Ishikawa (cell line): ENCODE results near the gene ACOX3.

ENCODE experiments used
- CEBPB ChIP-seq: IDR thresholded peaks from 2 replicates; pipeline ENCODE4 v1.6.1; 2012
- CREB1 ChIP-seq: IDR thresholded peaks from 2 replicates; pipeline ENCODE4 v1.6.1; 2012; ENCODE audit warnings: low read depth
- EGR1 ChIP-seq: IDR thresholded peaks from 2 replicates; pipeline ENCODE4 v1.6.1; 2012
- EP300 ChIP-seq: IDR thresholded peaks from 2 replicates; pipeline ENCODE4 v1.6.1; 2012; ENCODE audit warnings: borderline replicate concordance
- FOXM1 ChIP-seq: IDR thresholded peaks from 2 replicates; pipeline ENCODE4 v1.6.1; 2012; ENCODE audit warnings: low read depth, borderline replicate concordance
- MAX ChIP-seq: IDR thresholded peaks from 2 replicates; pipeline ENCODE4 v1.6.1; 2012
- NFIC ChIP-seq: IDR thresholded peaks from 2 replicates; pipeline ENCODE4 v1.6.1; 2012
- RAD21 ChIP-seq: IDR thresholded peaks from 2 replicates; pipeline ENCODE4 v1.6.1; 2012; ENCODE audit warnings: low read depth
- REST ChIP-seq: IDR thresholded peaks from 2 replicates; pipeline ENCODE4 v1.6.1; 2012; ENCODE audit warnings: low read depth, mild to moderate bottlenecking
- TAF1 ChIP-seq: IDR thresholded peaks from 2 replicates; pipeline ENCODE4 v1.6.1; 2012; ENCODE audit warnings: low read depth, mild to moderate bottlenecking
- TCF12 ChIP-seq: IDR thresholded peaks from 2 replicates; pipeline ENCODE4 v1.6.1; 2012; ENCODE audit warnings: low read depth
- TEAD4 ChIP-seq: IDR thresholded peaks from 2 replicates; pipeline ENCODE4 v1.6.1; 2012
- USF1 ChIP-seq: IDR thresholded peaks from 2 replicates; pipeline ENCODE4 v1.6.1; 2012
- YY1 ChIP-seq: IDR thresholded peaks from 2 replicates; pipeline ENCODE4 v1.6.1; 2012; ENCODE audit warnings: low read depth
- ZBTB7A ChIP-seq: IDR thresholded peaks from 2 replicates; pipeline ENCODE4 v1.6.1; 2012; ENCODE audit warnings: low read depth

ACOX3 gene

GRCh38 chr4:8351931-8352367 lies 88.6 kb downstream of the ACOX3 start:
- TF ChIP-seq FOXM1, result no peak
- TF ChIP-seq TEAD4, result no peak
- no peak for TF ChIP-seq RAD21
- TF ChIP-seq TCF12, result no peak
- TF ChIP-seq YY1, result no peak
- no peak for TF ChIP-seq EP300
- TF ChIP-seq NFIC, result no peak
- no peak for TF ChIP-seq REST
- no peak for TF ChIP-seq ZBTB7A
- no peak for TF ChIP-seq CEBPB
- TF ChIP-seq TAF1, result no peak
- no peak for TF ChIP-seq EGR1
- TF ChIP-seq USF1, result no peak
- TF ChIP-seq CREB1, result no peak
- TF ChIP-seq MAX, result no peak

GRCh38 chr4:8350841-8351461 lies 89.6 kb downstream of the ACOX3 start:
- TF ChIP-seq ZBTB7A, result no peak
- no peak for TF ChIP-seq TEAD4
- no peak for TF ChIP-seq USF1
- TF ChIP-seq EGR1, result no peak
- no peak for TF ChIP-seq YY1
- TF ChIP-seq NFIC, result no peak

GRCh38 chr4:8350352-8350751 lies 90.2 kb downstream of the ACOX3 start:
- no peak for TF ChIP-seq RAD21
- no peak for TF ChIP-seq USF1
- TF ChIP-seq ZBTB7A, result no peak
- TF ChIP-seq CEBPB, result no peak
- TF ChIP-seq CREB1, result no peak
- TF ChIP-seq MAX, result no peak
- TF ChIP-seq TCF12, result no peak
- no peak for TF ChIP-seq FOXM1
- TF ChIP-seq EP300, result no peak
- no peak for TF ChIP-seq TEAD4
- TF ChIP-seq EGR1, result no peak

- TF ChIP-seq EGR1 (no peak), NFIC (no peak), TCF12 (no peak), REST (no peak), MAX (no peak), TAF1 (no peak), ZBTB7A (no peak), USF1 (no peak), CREB1 (no peak), YY1 (no peak)
Observed at GRCh38 chr4:8349664-8350236, 90.8 kb downstream of the ACOX3 start.

GRCh38 chr4:8348071-8348470 lies 92.5 kb downstream of the ACOX3 start:
- TF ChIP-seq TAF1, result no peak
- no peak for TF ChIP-seq USF1
- no peak for TF ChIP-seq TEAD4
